Lower lobe of right lung (tissue), 2 donors: Measurements from ENCODE around the gene ENOX1. TPM values are rescaled to one million over a fixed set of nuclear protein-coding genes. Genes with fewer than 3 reads are reported as not detected.
"Not testable (repeated sequence)": the region's sequence is repeated elsewhere in the genome, so short reads cannot be mapped to it uniquely, and the experiment has no call there.

ENCODE experiments used
- ATAC-seq, 2 donors: fragments of 200-7000 bp; cut with Tn5 transposase; one replicate each; pipeline ENCODE4 v1.9.1; 2020 to 2022; ENCODE audit warnings: mild to moderate bottlenecking in 2 of 2, moderate library complexity in 2 of 2
- DNase-seq: peaks from one replicate; pipeline ENCODE4 v3.0.0-alpha.2; 2020
- H3K27ac ChIP-seq: fragments of 200-600 bp; one replicate; pipeline ENCODE4 v1.8.0; 2022
- H3K27me3 ChIP-seq: fragments of 200-600 bp; one replicate; pipeline ENCODE4 v1.8.0; 2022; ENCODE audit warnings: low read depth
- H3K36me3 ChIP-seq: fragments of 200-600 bp; one replicate; pipeline ENCODE4 v1.8.0; 2022; ENCODE audit warnings: mild to moderate bottlenecking
- H3K4me1 ChIP-seq: fragments of 200-600 bp; one replicate; pipeline ENCODE4 v1.8.0; 2022
- H3K4me3 ChIP-seq: fragments of 200-600 bp; one replicate; pipeline ENCODE4 v1.8.0; 2022; ENCODE audit warnings: mild to moderate bottlenecking
- H3K9me3 ChIP-seq: fragments of 200-600 bp; one replicate; pipeline ENCODE4 v1.8.0; 2022
- intact Hi-C: fragments of 100-400 bp; cut with DNase I; formaldehyde crosslinking; loops from one replicate; pipeline ENCODE4 v1.11.0; 2022
- total RNA-seq: library from RNA; stranded (reverse); fragmentation: NEBNext Ultra II Directional; extraction: Animal tissue kit (Norgen Biotek cat#: 25700); gene quantifications from one replicate; pipeline ENCODE4 v1.2.1, GENCODE V29; 2021
- TF ChIP-seq, protein P1 (sequence below): fragments of 200-600 bp; IDR thresholded peaks from one replicate; pipeline ENCODE4 v1.8.0; 2022; ENCODE audit warnings: antibody characterized with exemption, mild to moderate bottlenecking
- donor health status: DM: no; HTN: yes; CAD: no; lungs with severe emphysema.

The ENOX1 gene
- total RNA-seq, 1 donor from 2014 or later = 2.0 TPM

DNA sequence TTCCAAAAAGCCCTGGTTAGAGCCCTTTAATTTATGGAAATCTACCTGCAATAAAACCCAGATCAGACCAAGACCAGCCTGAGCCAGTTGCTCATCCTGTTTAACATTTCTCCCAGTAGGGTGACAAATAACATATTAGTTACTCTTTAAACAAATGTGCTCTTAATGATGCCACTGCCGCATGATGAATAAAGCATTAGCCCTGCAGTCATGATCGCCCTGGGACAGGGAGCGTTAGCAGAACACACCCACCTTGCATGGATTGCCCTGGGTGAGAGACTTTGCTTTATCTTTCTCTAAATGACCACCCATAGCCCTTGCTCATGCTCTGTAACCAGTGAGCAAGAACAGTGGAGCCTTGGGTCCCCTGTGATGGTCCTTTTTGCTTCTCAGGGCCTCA, 362.4 kb downstream of the ENOX1 start:
- TF ChIP-seq, protein P1, sequence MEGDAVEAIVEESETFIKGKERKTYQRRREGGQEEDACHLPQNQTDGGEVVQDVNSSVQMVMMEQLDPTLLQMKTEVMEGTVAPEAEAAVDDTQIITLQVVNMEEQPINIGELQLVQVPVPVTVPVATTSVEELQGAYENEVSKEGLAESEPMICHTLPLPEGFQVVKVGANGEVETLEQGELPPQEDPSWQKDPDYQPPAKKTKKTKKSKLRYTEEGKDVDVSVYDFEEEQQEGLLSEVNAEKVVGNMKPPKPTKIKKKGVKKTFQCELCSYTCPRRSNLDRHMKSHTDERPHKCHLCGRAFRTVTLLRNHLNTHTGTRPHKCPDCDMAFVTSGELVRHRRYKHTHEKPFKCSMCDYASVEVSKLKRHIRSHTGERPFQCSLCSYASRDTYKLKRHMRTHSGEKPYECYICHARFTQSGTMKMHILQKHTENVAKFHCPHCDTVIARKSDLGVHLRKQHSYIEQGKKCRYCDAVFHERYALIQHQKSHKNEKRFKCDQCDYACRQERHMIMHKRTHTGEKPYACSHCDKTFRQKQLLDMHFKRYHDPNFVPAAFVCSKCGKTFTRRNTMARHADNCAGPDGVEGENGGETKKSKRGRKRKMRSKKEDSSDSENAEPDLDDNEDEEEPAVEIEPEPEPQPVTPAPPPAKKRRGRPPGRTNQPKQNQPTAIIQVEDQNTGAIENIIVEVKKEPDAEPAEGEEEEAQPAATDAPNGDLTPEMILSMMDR = no peak
- intact Hi-C loops = no loop called here
- DNase-seq (no peak), ATAC-seq (no peak)
- Histone ChIP-seq H3K9me3 (no peaks in the 10 kb centered on the region), H3K27ac (no peak overlapping the region), H3K4me3 (no peak overlapping the region), H3K27me3 (no peaks in the 10 kb centered on the region), H3K4me1 (no peaks in the 10 kb centered on the region), H3K36me3 (no peaks in the 10 kb centered on the region)

GRCh38 chr13:43422116-43422515, 364.7 kb downstream of the ENOX1 start:
- DNase-seq (no peak), ATAC-seq (no peak)
- Histone ChIP-seq H3K27ac (no peak overlapping the region), H3K27me3 (no peaks in the 10 kb centered on the region), H3K9me3 (no peaks in the 10 kb centered on the region), H3K4me3 (no peak overlapping the region), H3K4me1 (no peaks in the 10 kb centered on the region), H3K36me3 (no peaks in the 10 kb centered on the region)
- TF ChIP-seq, protein P1 = no peak
- intact Hi-C loops = no loop called here

- H3K9me3 ChIP-seq, DNase-seq, H3K27ac ChIP-seq, H3K27me3 ChIP-seq, H3K4me1 ChIP-seq, intact Hi-C loops, H3K36me3 ChIP-seq, H3K4me3 ChIP-seq, ATAC-seq: not testable (repeated sequence)
Measured at GRCh38 chr13:43416842-43417241, 369.9 kb downstream of the ENOX1 start.

- H3K4me3 ChIP-seq, H3K27me3 ChIP-seq, H3K27ac ChIP-seq, H3K9me3 ChIP-seq, ATAC-seq, H3K4me1 ChIP-seq, DNase-seq, intact Hi-C loops, H3K36me3 ChIP-seq: not testable (repeated sequence)
Measured at GRCh38 chr13:43416408-43416807, 370.4 kb downstream of the ENOX1 start.

GRCh38 chr13:43415903-43416391, 370.8 kb downstream of the ENOX1 start:
- H3K36me3 ChIP-seq, H3K27me3 ChIP-seq, H3K4me3 ChIP-seq, intact Hi-C loops, DNase-seq, ATAC-seq, H3K27ac ChIP-seq, H3K9me3 ChIP-seq, H3K4me1 ChIP-seq: not testable (repeated sequence)

DNA sequence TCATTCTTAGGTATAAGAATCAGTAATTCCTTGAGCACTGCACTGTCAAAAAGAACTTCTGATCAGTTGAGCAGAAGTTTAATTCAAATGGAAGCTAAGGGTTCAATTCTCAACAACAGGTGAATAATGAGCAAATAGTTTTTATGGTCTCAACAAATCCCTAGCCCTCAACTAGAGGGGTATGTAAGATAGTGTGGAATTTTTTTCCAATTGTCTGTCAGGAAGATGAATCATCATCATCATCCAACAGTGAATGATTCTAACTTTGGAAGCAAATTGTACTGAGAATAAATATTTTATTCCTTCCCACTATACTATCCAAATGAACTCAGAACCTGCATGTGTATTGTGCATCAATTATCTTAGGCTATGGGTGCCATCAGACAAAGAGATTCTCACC, 372.7 kb downstream of the ENOX1 start:
- ATAC-seq = no peak
- H3K4me1 ChIP-seq = no peaks in the 10 kb centered on the region
- TF ChIP-seq, protein P1 = no peak

DNA sequence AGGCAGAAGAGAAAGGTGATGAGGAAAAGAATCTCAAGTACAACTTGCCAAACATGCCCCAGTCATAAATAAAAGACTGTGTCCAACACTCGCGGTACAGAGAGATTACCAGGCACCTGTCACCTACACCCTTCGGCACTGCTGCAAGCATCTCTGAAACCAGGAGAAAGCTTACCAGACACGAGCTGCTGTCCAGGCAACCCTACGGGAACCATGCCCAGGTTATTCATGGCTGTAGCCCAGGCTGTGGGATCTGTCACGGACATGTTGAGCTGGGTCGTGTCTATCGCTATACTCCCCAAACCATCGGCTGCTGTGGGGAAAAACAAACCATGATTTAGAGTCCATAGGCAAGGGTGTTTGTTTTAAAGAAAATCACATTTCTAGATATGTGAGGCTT, 375.0 kb downstream of the ENOX1 start:
- Histone ChIP-seq H3K27me3 (no peaks in the 10 kb centered on the region), H3K9me3 (no peaks in the 10 kb centered on the region), H3K36me3 (no peaks in the 10 kb centered on the region), H3K27ac (no peak overlapping the region), H3K4me3 (no peak overlapping the region), H3K4me1 (no peaks in the 10 kb centered on the region)
- TF ChIP-seq, protein P1 = no peak
- ATAC-seq = no peak
- DNase-seq = no peak
- intact Hi-C loops = no loop called here

More for the DNA sequence above, 372.7 kb downstream of the ENOX1 start:
- Histone ChIP-seq H3K36me3 (no peaks in the 10 kb centered on the region), H3K27ac (no peak overlapping the region), H3K4me3 (no peak overlapping the region), H3K27me3 (no peaks in the 10 kb centered on the region), H3K9me3 (no peaks in the 10 kb centered on the region)
- no peak for DNase-seq
- intact Hi-C loops = no loop called here
